ENCODE data around the gene IQCE.
"Not testable (repeated sequence)": the region's sequence is repeated elsewhere in the genome, so short reads cannot be mapped to it uniquely, and the experiment has no call there.

- TF ChIP-seq CTCF, POLR2A (IDR thresholded peaks at IDR 0.05): not testable (repeated sequence)
These were observed 27.6 kb upstream of the IQCE start for GRCh38 chr7:2530994-2531795.
